ENCODE results near the gene PLEKHF1.
A peak's percentile ranks its signal among the peaks of the same experiment; 100 is the strongest.

Gene PLEKHF1

GRCh38 chr19:29673451-29674371 is 8.4 kb downstream of the PLEKHF1 start:
- peak overlapping the region; percentile 99 for H3K27ac ChIP-seq
- TF ChIP-seq CTCF (conservative IDR thresholded peaks at IDR 0.05) (no peak), ZFX (IDR thresholded peaks at IDR 0.05) (no peak)

- TF ChIP-seq CTCF (conservative IDR thresholded peaks at IDR 0.05) (no peak), ZFX (IDR thresholded peaks at IDR 0.05) (no peak)
- H3K27ac ChIP-seq, result peak overlapping the region; percentile 99
Observed at GRCh38 chr19:29674374-29675119, 9.3 kb downstream of the PLEKHF1 start.

GRCh38 chr19:29675120-29675649 is 9.9 kb downstream of the PLEKHF1 start:
- peak overlapping the region; percentile 99 for H3K27ac ChIP-seq
- no peak for TF ChIP-seq ZFX (IDR thresholded peaks at IDR 0.05)
- no peak for TF ChIP-seq CTCF (conservative IDR thresholded peaks at IDR 0.05)

GRCh38 chr19:29675650-29676186 is 10.5 kb downstream of the PLEKHF1 start:
- TF ChIP-seq ZFX (IDR thresholded peaks at IDR 0.05) (no peak), CTCF (conservative IDR thresholded peaks at IDR 0.05) (no peak)
- H3K27ac ChIP-seq, result peak overlapping the region; percentile 99

- no peak for TF ChIP-seq ZFX (IDR thresholded peaks at IDR 0.05)
- TF ChIP-seq CTCF (conservative IDR thresholded peaks at IDR 0.05), result no peak
- peak overlapping the region; percentile 99 for H3K27ac ChIP-seq
Observed at GRCh38 chr19:29676586-29676985, 11.3 kb downstream of the PLEKHF1 start.

GRCh38 chr19:29677001-29677817 is 11.9 kb downstream of the PLEKHF1 start:
- peak overlapping the region; percentile 99 for H3K27ac ChIP-seq

More at GRCh38 chr19:29677001-29677817, 11.9 kb downstream of the PLEKHF1 start:
- TF ChIP-seq CTCF (conservative IDR thresholded peaks at IDR 0.05), result no peak; the same call in 1 of the 2 replicates
- TF ChIP-seq ZFX (IDR thresholded peaks at IDR 0.05), result peak; percentile 54; the same call in 1 of the 2 replicates
